ENCODE data around the gene LGR4.
"Not testable (repeated sequence)": the region's sequence is repeated elsewhere in the genome, so short reads cannot be mapped to it uniquely, and the experiment has no call there.

Gene LGR4

DNA sequence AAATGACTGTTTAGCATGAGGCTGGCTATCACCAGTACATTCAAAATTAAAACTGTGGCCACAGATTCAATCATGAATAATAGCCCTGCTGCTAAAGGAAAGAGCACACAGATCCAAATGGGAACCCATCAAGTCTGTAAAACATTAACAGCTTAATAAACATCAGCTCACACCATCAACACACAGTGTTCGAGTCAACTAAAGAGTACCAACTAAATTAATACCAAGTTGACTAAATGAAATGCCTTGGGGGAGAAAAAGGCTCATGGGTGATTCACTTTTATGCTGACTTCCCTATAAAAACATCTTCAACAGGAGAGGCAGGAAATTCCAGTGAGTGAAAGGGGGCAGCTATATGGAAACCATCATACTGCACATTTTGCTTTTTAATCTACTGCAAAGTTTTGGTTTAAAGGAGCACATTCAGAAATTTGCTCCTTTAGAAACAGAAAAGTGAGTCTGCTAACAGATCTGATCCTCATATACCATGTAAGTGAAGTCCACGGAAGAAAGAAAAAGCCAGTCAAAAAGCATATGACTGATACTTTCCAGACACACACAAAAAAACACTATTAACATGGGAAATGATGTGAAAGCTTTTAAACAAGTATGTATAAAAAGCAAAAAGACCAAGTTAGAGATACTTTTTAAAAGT is 16.3 kb downstream of the LGR4 start:
- TF ChIP-seq, protein P1, sequence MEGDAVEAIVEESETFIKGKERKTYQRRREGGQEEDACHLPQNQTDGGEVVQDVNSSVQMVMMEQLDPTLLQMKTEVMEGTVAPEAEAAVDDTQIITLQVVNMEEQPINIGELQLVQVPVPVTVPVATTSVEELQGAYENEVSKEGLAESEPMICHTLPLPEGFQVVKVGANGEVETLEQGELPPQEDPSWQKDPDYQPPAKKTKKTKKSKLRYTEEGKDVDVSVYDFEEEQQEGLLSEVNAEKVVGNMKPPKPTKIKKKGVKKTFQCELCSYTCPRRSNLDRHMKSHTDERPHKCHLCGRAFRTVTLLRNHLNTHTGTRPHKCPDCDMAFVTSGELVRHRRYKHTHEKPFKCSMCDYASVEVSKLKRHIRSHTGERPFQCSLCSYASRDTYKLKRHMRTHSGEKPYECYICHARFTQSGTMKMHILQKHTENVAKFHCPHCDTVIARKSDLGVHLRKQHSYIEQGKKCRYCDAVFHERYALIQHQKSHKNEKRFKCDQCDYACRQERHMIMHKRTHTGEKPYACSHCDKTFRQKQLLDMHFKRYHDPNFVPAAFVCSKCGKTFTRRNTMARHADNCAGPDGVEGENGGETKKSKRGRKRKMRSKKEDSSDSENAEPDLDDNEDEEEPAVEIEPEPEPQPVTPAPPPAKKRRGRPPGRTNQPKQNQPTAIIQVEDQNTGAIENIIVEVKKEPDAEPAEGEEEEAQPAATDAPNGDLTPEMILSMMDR (IDR thresholded peaks at IDR 0.05) = no peak
- Histone ChIP-seq H3K4me1 (ENCODE audit: control insufficient read depth in 1 of 2, insufficient read depth in 1 of 2, low read depth in 1 of 2, low read length in 1 of 2) (no peaks in the 10 kb centered on the region), H3K9me3 (no peaks in the 10 kb centered on the region), H3K4me3 (ENCODE audit: low read depth in 1 of 2, low read length in 1 of 2) (no peak overlapping the region), H3K36me3 (no peaks in the 10 kb centered on the region), H3K27me3 (no peaks in the 10 kb centered on the region), H3K27ac (no peak overlapping the region)

DNA sequence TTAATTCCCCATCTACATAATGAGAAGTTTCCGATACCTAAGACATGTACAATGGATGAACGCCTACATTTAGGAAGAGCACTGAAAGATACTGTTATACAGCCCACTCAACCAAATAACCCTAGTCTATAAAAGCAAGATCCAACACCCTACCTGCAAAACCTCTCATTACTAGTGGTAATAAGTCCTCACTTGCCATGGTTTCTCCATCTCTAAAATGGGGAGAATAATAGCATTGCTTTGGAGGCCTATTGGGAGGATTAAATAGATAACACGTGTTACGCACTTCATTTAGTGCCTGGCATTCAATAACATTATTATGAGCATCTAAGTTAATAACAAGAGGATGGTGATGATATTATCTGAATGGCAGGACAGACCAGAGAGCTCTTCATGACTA is 16.9 kb downstream of the LGR4 start:
- no peaks in the 10 kb centered on the region for H3K27me3 ChIP-seq
- no peaks in the 10 kb centered on the region for H3K4me1 ChIP-seq (ENCODE audit: control insufficient read depth in 1 of 2, insufficient read depth in 1 of 2, low read depth in 1 of 2, low read length in 1 of 2)
- no peaks in the 10 kb centered on the region for H3K9me3 ChIP-seq
- H3K27ac ChIP-seq = no peak overlapping the region
- no peaks in the 10 kb centered on the region for H3K36me3 ChIP-seq
- TF ChIP-seq, protein P1 (IDR thresholded peaks at IDR 0.05) = no peak
- H3K4me3 ChIP-seq (ENCODE audit: low read depth in 1 of 2, low read length in 1 of 2) = no peak overlapping the region

DNA sequence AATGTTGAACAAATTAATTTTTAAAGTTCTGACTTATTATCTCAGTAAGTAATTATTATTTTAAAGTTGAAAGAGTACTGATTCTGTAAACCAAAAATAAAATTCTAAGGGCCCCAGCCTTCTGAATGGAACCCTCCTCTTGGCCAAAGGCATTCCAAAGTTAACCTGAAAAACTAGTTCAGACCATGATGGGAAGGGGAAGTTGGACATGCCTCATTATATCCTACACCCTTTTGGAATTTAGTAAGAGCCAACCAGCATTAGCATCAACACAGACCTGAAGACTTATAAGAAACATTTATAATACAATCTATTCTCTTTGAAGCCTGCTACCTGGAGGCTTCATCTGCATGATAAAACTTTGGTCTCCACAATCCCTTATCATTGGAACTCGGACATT is 18.9 kb downstream of the LGR4 start:
- no peaks in the 10 kb centered on the region for H3K9me3 ChIP-seq
- H3K27me3 ChIP-seq = no peaks in the 10 kb centered on the region
- no peaks in the 10 kb centered on the region for H3K36me3 ChIP-seq
- H3K4me1 ChIP-seq (ENCODE audit: control insufficient read depth in 1 of 2, insufficient read depth in 1 of 2, low read depth in 1 of 2, low read length in 1 of 2) = no peaks in the 10 kb centered on the region
- no peak overlapping the region for H3K27ac ChIP-seq
- no peak overlapping the region for H3K4me3 ChIP-seq (ENCODE audit: low read depth in 1 of 2, low read length in 1 of 2)
- TF ChIP-seq, protein P1 (IDR thresholded peaks at IDR 0.05) = no peak

DNA sequence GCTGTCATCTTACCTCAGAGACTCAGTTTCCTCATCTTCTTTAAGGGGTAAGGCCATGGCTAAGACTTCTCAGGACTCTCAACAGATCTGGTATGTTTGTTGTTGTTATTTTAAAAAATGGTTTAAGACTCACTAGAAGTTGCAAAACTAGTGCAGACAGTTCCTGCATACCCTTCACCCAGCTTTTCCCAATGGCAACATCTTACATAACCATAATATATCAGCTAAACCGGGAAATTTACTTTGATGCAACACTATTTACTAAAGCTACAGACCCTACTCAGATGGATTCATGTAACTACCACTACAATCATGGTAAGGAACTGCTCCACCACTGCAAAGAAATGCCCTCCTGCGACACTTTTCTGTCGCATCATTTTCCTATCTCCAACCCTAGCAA is 20.4 kb downstream of the LGR4 start:
- TF ChIP-seq, protein P1 (IDR thresholded peaks at IDR 0.05) = no peak
- Histone ChIP-seq H3K27ac (no peak overlapping the region), H3K4me1 (ENCODE audit: control insufficient read depth in 1 of 2, insufficient read depth in 1 of 2, low read depth in 1 of 2, low read length in 1 of 2) (no peaks in the 10 kb centered on the region), H3K4me3 (ENCODE audit: low read depth in 1 of 2, low read length in 1 of 2) (no peak overlapping the region), H3K27me3 (no peaks in the 10 kb centered on the region), H3K36me3 (no peaks in the 10 kb centered on the region), H3K9me3 (no peaks in the 10 kb centered on the region)

DNA sequence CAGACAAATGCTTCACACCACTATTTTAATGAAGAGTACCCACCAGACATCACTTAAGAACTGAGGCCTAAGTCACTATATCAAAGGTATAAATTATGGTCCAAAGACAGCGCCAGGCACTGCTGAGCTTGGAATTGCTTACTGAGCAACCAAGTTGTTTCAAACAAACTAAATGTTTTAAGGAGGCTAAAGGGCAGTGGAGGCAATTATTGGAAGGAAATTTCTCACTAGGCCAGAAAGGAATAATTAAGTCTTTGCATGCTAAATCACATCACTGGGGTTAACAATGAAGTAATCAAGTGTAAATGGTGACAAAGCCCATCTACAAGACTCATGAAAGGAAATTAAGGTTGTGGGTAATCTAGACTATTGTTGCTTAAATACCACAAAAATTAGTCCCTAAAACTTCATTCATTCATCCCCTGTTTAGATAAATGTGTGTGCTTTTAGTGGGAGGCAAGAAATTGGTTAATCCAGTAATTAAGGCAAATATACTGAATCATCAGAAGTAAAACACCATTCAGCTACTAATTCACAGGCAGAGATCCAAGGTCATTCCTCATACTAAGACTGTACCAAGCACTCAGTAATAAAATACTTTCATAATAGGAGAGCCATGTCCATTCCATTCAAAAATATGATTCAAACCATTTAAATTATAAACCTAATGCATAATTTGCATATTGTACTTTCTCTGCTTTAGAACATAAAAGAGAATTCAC is 21.2 kb downstream of the LGR4 start:
- TF ChIP-seq, protein P1 (IDR thresholded peaks at IDR 0.05) = no peak
- Histone ChIP-seq H3K9me3 (no peaks in the 10 kb centered on the region), H3K27me3 (no peaks in the 10 kb centered on the region), H3K27ac (no peak overlapping the region), H3K36me3 (no peaks in the 10 kb centered on the region), H3K4me1 (ENCODE audit: control insufficient read depth in 1 of 2, insufficient read depth in 1 of 2, low read depth in 1 of 2, low read length in 1 of 2) (no peaks in the 10 kb centered on the region), H3K4me3 (ENCODE audit: low read depth in 1 of 2, low read length in 1 of 2) (no peak overlapping the region)

DNA sequence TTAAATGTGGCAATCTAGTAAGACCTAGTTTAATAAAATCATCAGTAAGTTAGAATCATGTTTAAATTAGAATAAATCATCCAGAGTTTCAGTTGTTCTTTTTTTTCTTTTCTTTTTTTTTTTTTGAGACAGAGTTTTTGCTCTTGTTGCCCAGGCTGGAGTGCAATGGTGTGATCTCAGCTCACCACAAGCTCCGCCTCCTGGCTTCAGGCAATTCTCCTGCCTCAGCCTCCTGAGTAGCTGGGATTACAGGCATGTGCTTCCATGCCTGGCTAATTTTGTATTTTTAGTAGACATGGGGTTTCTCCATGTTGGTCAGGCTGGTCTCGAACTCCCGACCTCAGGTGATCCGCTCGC is 24.4 kb downstream of the LGR4 start:
- not testable (repeated sequence) for H3K4me3 ChIP-seq (ENCODE audit: low read depth in 1 of 2, low read length in 1 of 2); H3K36me3 ChIP-seq; H3K27ac ChIP-seq; H3K27me3 ChIP-seq; H3K4me1 ChIP-seq (ENCODE audit: control insufficient read depth in 1 of 2, insufficient read depth in 1 of 2, low read depth in 1 of 2, low read length in 1 of 2); H3K9me3 ChIP-seq

All from neutrophil (primary cell).